Measurements from ENCODE around the gene KRT15.

KRT15 gene

DNA sequence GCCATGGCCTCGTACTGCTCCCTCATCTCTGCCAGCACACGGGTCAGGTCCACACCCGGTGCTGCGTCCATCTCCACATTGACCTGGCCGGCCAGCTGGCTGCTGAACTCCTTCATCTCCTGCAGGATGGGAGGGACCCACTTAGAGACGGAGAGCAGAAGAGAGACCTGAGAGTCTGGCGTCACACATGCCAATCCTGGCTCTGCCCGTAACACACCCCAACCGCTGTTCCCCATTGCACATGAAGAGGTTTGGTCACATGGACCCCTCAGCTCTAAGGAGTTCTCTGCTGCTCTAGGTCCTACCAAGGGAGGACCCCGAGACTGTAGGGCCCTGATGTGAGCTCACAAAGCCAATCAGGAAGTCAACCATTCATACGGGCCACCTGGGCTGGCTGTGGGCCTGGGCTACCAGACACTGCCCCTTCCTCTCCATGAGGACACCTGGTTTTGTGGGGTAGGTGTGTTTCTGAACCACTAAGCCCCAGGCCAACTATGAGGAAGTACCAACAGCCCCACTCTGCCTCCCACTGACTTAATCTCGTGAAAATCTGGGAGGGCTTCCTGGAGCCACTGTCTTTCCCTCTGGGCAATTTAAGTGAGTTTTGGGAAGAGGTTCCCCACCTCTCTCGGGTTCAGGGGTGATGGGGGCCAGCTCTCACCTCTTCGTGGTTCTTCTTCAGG lies 2.4 kb downstream of the KRT15 start:
- Histone ChIP-seq H3K4me1 (ENCODE audit: control insufficient read depth, insufficient read depth, low read length) (peaks cover 9% of the 10 kb centered on the region), H3K27me3 (ENCODE audit: control insufficient read depth, insufficient read depth, low read length, poor library complexity, severe bottlenecking) (no peaks in the 10 kb centered on the region), H3K36me3 (ENCODE audit: control insufficient read depth, insufficient read depth, low read length) (no peaks in the 10 kb centered on the region), H3K27ac (ENCODE audit: insufficient read depth, low read depth, low read length, poor library complexity, severe bottlenecking) (no peak overlapping the region), H3K9me3 (ENCODE audit: control insufficient read depth, low read length) (no peaks in the 10 kb centered on the region), H3K4me3 (ENCODE audit: insufficient read depth, low read depth, low read length) (no peak overlapping the region)
- 92 to 95% methylated on average over 14 of the region's 14 CpGs for WGBS, 2 experiments

DNA sequence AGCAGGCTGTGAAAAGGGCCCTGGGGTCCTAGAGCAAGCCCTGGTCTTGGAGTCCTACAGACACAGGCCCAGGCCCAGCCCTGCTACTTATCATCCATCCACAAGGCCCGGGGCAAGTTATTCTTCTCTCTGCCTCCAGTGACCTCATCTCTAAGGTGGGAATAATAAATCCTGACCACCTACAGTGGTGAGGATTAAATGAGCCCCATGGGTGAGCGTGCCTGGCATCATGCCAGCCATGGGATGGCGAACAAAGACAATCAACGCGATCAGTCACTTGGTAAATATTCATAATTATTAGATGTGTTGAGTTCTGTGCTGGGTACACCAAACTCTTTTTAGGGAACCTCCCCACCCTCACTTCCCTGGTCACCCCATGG lies 5.5 kb downstream of the KRT15 start:
- no peaks in the 10 kb centered on the region for H3K36me3 ChIP-seq (ENCODE audit: control insufficient read depth, insufficient read depth, low read length)
- H3K4me3 ChIP-seq (ENCODE audit: insufficient read depth, low read depth, low read length): no peak overlapping the region
- no peaks in the 10 kb centered on the region for H3K9me3 ChIP-seq (ENCODE audit: control insufficient read depth, low read length)
- H3K27ac ChIP-seq (ENCODE audit: insufficient read depth, low read depth, low read length, poor library complexity, severe bottlenecking): no peak overlapping the region
- WGBS, 2 experiments: 97 to 100% methylated on average over 5 of the region's 5 CpGs
- H3K27me3 ChIP-seq (ENCODE audit: control insufficient read depth, insufficient read depth, low read length, poor library complexity, severe bottlenecking): no peaks in the 10 kb centered on the region
- no peaks in the 10 kb centered on the region for H3K4me1 ChIP-seq (ENCODE audit: control insufficient read depth, insufficient read depth, low read length)

DNA sequence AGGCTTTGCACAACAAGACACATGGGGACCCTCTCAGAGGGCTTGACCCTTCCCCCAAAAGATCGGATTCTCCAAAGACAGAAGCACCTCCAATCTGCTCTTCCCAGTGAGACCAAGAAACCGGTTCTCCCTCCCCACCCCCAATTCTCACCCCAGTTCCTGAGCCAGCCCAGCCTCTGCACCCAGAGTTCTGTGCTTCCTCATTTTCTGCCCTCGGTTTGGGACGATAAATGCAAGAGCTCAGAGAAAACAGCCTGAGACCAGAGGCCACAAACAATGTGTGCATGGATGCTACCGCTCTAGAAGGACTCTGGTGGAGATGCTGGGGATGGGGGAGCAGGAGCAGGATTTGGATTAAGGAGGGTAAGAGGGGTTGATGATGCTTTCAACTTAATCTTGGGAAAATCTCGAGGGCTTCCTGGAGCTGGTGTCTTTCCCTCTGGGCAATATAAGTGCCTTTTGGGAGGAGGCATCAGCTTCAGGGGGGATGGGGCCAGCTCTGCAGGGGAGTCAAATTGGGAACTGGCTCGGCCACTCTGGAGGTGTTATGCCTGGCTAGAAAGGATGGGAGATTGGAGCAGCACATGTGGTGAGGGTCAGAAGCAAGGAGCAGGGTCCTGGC lies 6.0 kb downstream of the KRT15 start:
- no peaks in the 10 kb centered on the region for H3K27me3 ChIP-seq (ENCODE audit: control insufficient read depth, insufficient read depth, low read length, poor library complexity, severe bottlenecking)
- H3K4me1 ChIP-seq (ENCODE audit: control insufficient read depth, insufficient read depth, low read length): peaks cover 4% of the 10 kb centered on the region
- H3K4me3 ChIP-seq (ENCODE audit: insufficient read depth, low read depth, low read length): no peak overlapping the region
- WGBS, 2 experiments: 82 to 84% methylated on average over 7 of the region's 7 CpGs
- H3K27ac ChIP-seq (ENCODE audit: insufficient read depth, low read depth, low read length, poor library complexity, severe bottlenecking): no peak overlapping the region
- H3K36me3 ChIP-seq (ENCODE audit: control insufficient read depth, insufficient read depth, low read length): no peaks in the 10 kb centered on the region
- H3K9me3 ChIP-seq (ENCODE audit: control insufficient read depth, low read length): no peaks in the 10 kb centered on the region

DNA sequence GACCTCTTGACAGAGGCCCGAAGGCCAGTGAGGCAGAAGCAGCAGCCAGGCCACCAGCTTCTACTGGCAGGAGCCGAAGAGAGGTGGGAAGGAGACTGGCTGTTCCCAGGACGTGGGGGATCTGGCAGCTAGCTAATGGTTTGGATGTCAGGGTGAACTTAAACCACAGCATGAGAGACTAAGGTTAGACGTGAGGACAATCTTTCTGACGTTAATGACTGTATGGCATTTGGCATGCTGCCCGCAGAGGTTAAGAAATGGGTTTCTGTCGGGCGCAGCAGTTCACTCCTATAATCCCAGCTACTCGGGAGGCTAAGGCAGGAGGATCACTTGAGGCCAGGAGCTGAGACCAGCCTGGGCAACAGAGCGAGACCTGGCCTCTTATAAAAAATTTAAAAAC lies 7.0 kb downstream of the KRT15 start:
- no peaks in the 10 kb centered on the region for H3K27me3 ChIP-seq (ENCODE audit: control insufficient read depth, insufficient read depth, low read length, poor library complexity, severe bottlenecking)
- H3K9me3 ChIP-seq (ENCODE audit: control insufficient read depth, low read length): no peaks in the 10 kb centered on the region
- no peak overlapping the region for H3K27ac ChIP-seq (ENCODE audit: insufficient read depth, low read depth, low read length, poor library complexity, severe bottlenecking)
- H3K36me3 ChIP-seq (ENCODE audit: control insufficient read depth, insufficient read depth, low read length): no peaks in the 10 kb centered on the region
- peaks cover 11% of the 10 kb centered on the region for H3K4me1 ChIP-seq (ENCODE audit: control insufficient read depth, insufficient read depth, low read length)
- no peak overlapping the region for H3K4me3 ChIP-seq (ENCODE audit: insufficient read depth, low read depth, low read length)
- 92 to 93% methylated on average over 10 of the region's 10 CpGs for WGBS, 2 experiments

DNA sequence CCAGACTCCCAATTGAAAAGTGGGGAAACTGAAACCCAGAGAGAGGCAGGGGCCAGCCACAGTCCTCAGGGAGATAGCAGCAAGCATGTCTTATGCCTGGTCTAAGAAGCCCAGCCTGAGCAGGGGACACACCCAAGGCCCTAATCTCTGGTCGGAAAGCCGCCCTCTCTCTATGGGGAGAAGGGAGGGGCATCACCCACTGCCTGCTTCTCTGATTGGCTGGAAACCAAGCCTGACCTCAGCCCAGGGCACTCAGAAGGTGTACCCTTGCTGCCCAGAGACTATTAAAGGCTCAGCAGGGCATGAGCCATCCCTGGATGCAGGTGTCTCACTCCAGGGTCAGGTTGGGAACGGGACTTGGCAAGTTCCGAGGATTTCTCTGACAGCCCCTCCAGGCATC lies 7.6 kb downstream of the KRT15 start:
- H3K27me3 ChIP-seq (ENCODE audit: control insufficient read depth, insufficient read depth, low read length, poor library complexity, severe bottlenecking): no peaks in the 10 kb centered on the region
- no peaks in the 10 kb centered on the region for H3K9me3 ChIP-seq (ENCODE audit: control insufficient read depth, low read length)
- H3K4me1 ChIP-seq (ENCODE audit: control insufficient read depth, insufficient read depth, low read length): peaks cover 11% of the 10 kb centered on the region
- H3K4me3 ChIP-seq (ENCODE audit: insufficient read depth, low read depth, low read length): no peak overlapping the region
- no peaks in the 10 kb centered on the region for H3K36me3 ChIP-seq (ENCODE audit: control insufficient read depth, insufficient read depth, low read length)
- H3K27ac ChIP-seq (ENCODE audit: insufficient read depth, low read depth, low read length, poor library complexity, severe bottlenecking): no peak overlapping the region
- WGBS, 2 experiments: 68 to 70% methylated on average over 4 of the region's 4 CpGs

DNA sequence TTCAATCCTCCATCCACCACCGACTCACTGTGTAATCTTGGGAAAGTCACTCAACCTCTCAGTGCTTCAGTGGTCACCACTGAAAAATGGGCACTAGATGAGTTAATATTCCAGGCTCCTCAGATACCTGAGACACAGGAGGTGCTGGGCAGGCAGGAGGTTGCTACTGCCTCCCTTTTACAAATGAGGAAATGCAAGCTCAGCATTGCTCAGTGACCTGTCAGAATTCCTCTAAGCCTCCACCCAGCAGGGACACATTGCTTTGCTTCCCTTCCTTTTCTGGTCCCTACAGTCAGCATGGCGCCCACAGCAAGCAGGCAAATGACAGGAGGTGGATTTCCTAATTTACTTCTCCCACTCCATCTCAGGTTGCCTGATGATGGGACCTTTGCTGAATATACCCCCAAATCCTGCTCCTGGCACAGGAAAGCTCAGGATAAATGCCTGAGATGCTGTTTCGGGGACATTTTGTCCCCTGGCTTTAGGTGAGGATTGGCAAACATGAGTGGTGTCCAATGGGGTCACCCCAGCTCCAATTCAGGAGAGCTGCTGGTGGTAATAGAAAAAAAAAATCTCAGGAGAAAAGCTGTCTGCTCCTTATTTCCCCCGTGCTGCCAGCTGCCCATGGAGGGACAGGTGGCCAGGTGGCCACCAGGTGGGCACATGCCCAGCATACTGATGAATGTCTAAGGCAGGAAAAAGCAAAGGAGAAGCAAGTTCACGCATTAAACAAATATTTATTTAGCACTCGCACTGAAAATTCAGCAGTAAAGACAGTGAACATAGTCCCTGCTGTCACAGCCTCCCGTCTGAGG lies 8.2 kb downstream of the KRT15 start:
- no peak overlapping the region for H3K4me3 ChIP-seq (ENCODE audit: insufficient read depth, low read depth, low read length)
- no peaks in the 10 kb centered on the region for H3K27me3 ChIP-seq (ENCODE audit: control insufficient read depth, insufficient read depth, low read length, poor library complexity, severe bottlenecking)
- peaks cover 11% of the 10 kb centered on the region for H3K4me1 ChIP-seq (ENCODE audit: control insufficient read depth, insufficient read depth, low read length)
- no peaks in the 10 kb centered on the region for H3K36me3 ChIP-seq (ENCODE audit: control insufficient read depth, insufficient read depth, low read length)
- H3K9me3 ChIP-seq (ENCODE audit: control insufficient read depth, low read length): no peaks in the 10 kb centered on the region
- no peak overlapping the region for H3K27ac ChIP-seq (ENCODE audit: insufficient read depth, low read depth, low read length, poor library complexity, severe bottlenecking)
- 85 to 90% methylated on average over 7 of the region's 7 CpGs for WGBS, 2 experiments

DNA sequence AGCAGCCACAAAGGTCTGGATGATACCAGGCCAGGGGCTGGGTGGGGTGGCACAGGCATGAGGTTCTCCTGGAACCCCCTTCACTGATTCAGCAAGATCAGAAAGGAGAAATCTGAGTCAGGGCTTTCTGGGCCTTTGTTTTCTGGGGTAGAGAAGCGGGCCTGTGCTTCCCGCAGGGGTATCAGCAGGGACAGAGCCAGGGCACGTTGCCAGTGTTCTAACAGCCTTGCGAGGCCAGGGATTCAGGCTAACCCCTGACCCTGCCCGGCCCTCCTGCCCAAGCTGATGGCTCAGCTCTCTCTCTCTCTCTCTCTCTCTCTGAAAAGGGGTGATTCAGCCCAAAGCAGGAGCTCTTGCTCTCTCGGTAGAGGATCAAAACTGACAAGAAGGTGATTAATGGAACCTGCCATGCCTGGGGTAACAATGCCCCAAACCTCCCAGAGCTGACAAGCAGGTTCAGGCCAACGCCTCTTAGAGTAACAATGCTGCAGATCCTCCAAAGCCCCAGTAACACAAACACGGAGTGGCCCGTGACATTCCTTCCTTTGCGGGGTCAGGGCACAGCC lies 11.3 kb downstream of the KRT15 start:
- Histone ChIP-seq H3K36me3 (ENCODE audit: control insufficient read depth, insufficient read depth, low read length) (no peaks in the 10 kb centered on the region), H3K9me3 (ENCODE audit: control insufficient read depth, low read length) (no peaks in the 10 kb centered on the region), H3K4me1 (ENCODE audit: control insufficient read depth, insufficient read depth, low read length) (peaks cover 11% of the 10 kb centered on the region), H3K27ac (ENCODE audit: insufficient read depth, low read depth, low read length, poor library complexity, severe bottlenecking) (no peak overlapping the region), H3K4me3 (ENCODE audit: insufficient read depth, low read depth, low read length) (no peak overlapping the region), H3K27me3 (ENCODE audit: control insufficient read depth, insufficient read depth, low read length, poor library complexity, severe bottlenecking) (no peaks in the 10 kb centered on the region)
- WGBS, 2 experiments: 63% methylated on average over 10 of the region's 10 CpGs

DNA sequence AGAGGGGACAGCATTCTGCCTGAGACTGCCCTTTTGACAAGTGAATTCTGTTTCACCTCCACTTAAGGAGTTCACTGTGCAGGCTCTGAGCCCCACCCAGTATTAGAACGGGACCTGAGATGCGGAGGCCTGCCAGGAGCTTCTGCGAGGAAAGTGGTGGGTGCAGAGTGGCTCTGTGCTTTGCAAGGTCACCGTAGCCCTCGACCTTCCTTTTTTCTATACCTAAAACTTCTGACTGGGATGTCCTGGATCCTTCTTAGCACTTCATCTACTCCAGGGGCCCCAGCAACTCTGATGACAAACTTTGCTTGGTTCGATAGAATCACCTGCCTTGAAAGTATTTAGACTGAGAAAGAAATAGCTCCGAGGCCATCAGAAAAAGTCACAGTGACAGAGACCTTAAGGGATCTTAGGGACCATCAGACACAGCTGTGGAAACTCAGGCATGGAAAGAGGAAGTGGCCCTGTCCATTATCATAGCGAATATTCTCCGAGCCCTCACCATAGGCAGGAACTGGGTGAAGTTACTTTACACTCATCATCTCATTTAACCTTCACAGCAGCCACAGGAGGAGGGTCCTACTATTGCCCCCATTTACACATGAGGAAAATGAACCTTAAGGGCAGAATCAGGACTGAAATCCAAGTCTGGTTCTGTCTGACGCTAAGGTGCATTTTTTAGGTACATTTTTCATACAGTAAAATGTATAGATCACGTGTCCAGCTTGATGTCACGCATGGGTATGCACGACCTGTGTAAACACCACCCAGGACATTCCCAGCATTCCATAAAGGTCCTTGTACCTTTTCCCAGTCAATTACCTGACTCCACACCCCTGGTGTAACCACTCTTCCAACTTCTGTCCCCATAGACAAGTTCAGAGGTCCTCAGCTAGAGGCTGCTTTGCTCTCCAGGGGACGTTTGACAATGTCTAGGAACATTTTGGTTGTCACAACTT lies 12.6 kb downstream of the KRT15 start:
- no peaks in the 10 kb centered on the region for H3K36me3 ChIP-seq (ENCODE audit: control insufficient read depth, insufficient read depth, low read length)
- H3K4me1 ChIP-seq (ENCODE audit: control insufficient read depth, insufficient read depth, low read length): peaks cover 14% of the 10 kb centered on the region
- H3K27ac ChIP-seq (ENCODE audit: insufficient read depth, low read depth, low read length, poor library complexity, severe bottlenecking): no peak overlapping the region
- H3K27me3 ChIP-seq (ENCODE audit: control insufficient read depth, insufficient read depth, low read length, poor library complexity, severe bottlenecking): no peaks in the 10 kb centered on the region
- H3K4me3 ChIP-seq (ENCODE audit: insufficient read depth, low read depth, low read length): no peak overlapping the region
- WGBS, 2 experiments: 89 to 94% methylated on average over 14 of the region's 14 CpGs
- no peaks in the 10 kb centered on the region for H3K9me3 ChIP-seq (ENCODE audit: control insufficient read depth, low read length)

DNA sequence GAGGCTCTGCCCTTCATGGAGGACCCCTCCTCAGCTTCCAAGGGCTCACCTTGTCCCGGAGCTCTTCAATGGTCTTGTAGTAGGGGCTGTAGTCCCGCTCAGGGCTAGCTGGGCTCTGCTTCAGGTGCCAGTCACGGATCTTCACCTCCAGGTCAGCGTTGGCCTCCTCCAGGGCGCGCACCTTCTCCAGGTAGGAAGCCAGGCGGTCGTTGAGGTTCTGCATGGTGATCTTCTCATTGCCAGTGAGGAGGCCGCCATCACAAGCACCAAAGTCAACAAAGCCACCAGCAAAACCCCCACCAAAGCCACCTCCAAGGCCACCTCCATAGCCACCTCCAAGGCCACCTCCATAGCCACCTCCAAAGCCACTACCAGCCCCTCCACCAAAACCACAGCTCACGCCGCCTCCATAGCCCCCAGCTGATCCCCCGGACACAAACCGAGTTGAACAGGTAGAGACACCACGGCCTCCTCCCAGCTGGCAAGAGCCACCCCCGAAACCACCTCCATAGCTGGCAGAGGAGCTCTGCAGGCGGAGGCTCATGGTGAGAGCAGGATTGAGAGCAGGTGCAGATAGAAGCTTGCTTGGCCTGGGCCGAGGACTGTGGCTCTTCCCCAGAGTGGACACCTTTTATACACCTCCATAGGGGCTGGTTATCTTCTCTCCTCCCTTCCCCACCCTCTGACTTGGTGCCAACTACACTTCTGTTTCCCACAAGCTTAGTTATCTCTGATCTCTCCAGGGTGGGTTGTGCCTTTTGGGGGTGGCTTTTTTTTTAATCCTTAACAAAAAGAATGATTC lies 13.5 kb downstream of the KRT15 start, which contains the start of gene KRT13:
KRT13 (minus strand) TSS at position 606 of the 802 bp plus-strand sequence; CDS start at position 544, 62 bp downstream.
- Histone ChIP-seq H3K9me3 (ENCODE audit: control insufficient read depth, low read length) (no peaks in the 10 kb centered on the region), H3K27me3 (ENCODE audit: control insufficient read depth, insufficient read depth, low read length, poor library complexity, severe bottlenecking) (no peaks in the 10 kb centered on the region), H3K27ac (ENCODE audit: insufficient read depth, low read depth, low read length, poor library complexity, severe bottlenecking) (no peak within 1 kb of the TSS), H3K36me3 (ENCODE audit: control insufficient read depth, insufficient read depth, low read length) (no peaks in the 10 kb centered on the region), H3K4me3 (ENCODE audit: insufficient read depth, low read depth, low read length) (no peak within 1 kb of the TSS), H3K4me1 (ENCODE audit: control insufficient read depth, insufficient read depth, low read length) (peaks cover 17% of the 10 kb centered on the region)
- 89% methylated on average over 17 of the region's 17 CpGs for WGBS, 2 experiments

All from ectodermal cell (in vitro differentiated cells).